ENCODE data around the gene MCTP1.

The MCTP1 gene

DNA sequence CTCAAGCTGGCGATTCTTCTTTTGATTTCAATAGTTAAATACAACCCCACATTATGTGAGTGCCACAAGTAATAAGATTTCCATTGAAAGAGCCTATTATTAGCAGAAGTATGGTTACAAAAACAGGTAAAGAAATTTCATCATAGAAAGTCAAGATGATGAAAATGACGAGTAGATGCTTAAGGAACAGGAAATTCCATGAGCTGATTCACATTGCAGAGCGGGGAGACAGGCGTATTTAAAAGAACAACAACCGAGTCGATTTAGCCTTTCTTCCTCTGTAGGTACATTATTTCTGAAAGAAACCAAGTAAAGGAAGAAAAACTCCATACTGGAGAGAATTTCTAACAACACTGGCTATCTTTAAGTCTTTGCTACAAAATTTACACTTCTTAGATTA lies 356.0 kb downstream of the MCTP1 start:
- TF ChIP-seq, protein P1, sequence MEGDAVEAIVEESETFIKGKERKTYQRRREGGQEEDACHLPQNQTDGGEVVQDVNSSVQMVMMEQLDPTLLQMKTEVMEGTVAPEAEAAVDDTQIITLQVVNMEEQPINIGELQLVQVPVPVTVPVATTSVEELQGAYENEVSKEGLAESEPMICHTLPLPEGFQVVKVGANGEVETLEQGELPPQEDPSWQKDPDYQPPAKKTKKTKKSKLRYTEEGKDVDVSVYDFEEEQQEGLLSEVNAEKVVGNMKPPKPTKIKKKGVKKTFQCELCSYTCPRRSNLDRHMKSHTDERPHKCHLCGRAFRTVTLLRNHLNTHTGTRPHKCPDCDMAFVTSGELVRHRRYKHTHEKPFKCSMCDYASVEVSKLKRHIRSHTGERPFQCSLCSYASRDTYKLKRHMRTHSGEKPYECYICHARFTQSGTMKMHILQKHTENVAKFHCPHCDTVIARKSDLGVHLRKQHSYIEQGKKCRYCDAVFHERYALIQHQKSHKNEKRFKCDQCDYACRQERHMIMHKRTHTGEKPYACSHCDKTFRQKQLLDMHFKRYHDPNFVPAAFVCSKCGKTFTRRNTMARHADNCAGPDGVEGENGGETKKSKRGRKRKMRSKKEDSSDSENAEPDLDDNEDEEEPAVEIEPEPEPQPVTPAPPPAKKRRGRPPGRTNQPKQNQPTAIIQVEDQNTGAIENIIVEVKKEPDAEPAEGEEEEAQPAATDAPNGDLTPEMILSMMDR (conservative IDR thresholded peaks at IDR 0.05; ENCODE audit: control insufficient read depth, insufficient read depth, low read depth, low read length), result no peak
- DNase-seq (ENCODE audit: low read depth), result no peak
- H3K4me3 ChIP-seq (ENCODE audit: control insufficient read depth, low read depth, low read length), result no peak overlapping the region

DNA sequence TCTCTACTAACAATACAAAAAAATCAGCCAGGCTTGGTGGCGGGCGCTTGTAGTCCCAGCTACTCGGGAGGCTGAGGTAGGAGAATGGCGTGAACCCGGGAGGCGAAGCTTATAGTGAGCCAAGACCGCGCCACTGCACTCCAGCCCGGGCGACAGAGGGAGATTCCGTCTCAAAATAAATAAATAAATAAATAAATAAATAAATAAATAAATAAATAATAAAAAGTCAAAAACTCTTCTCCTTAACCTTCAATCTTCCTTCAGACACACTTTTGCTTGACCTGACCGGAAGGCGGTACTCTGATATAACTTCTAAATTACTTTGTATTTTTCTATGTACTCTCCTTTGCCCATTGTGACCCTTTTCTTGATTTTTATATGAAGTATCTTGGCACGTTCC lies 364.3 kb downstream of the MCTP1 start:
- TF ChIP-seq, protein P1 (conservative IDR thresholded peaks at IDR 0.05; ENCODE audit: control insufficient read depth, insufficient read depth, low read depth, low read length), result no peak
- DNase-seq (ENCODE audit: low read depth), result no peak
- no peak overlapping the region for H3K4me3 ChIP-seq (ENCODE audit: control insufficient read depth, low read depth, low read length)

- no peak for DNase-seq (ENCODE audit: low read depth)
- TF ChIP-seq, protein P1 (conservative IDR thresholded peaks at IDR 0.05; ENCODE audit: control insufficient read depth, insufficient read depth, low read depth, low read length), result no peak
- no peak overlapping the region for H3K4me3 ChIP-seq (ENCODE audit: control insufficient read depth, low read depth, low read length)
Observed at GRCh38 chr5:94916619-94917018, 368.3 kb downstream of the MCTP1 start.

DNA sequence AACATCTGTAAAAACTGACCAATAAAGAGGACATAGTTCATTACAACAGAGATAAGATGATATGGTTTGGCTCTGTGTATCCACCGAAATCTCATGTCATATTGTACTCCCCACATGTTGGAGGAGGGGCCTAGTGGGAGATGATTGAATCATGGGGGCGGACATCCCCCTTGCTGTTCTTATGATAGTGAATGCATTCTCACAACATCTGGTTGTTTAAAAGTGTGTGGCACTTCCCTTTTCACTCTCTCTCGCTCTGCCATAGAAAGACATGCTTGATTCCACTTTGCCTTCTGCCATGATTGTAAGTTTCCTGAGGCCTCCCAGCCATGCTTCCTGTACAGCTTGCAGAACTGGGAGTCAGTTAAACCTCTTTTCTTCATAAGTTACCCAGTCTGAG lies 373.6 kb downstream of the MCTP1 start:
- no peak for DNase-seq (ENCODE audit: low read depth)
- TF ChIP-seq, protein P1 (conservative IDR thresholded peaks at IDR 0.05; ENCODE audit: control insufficient read depth, insufficient read depth, low read depth, low read length), result no peak

DNA sequence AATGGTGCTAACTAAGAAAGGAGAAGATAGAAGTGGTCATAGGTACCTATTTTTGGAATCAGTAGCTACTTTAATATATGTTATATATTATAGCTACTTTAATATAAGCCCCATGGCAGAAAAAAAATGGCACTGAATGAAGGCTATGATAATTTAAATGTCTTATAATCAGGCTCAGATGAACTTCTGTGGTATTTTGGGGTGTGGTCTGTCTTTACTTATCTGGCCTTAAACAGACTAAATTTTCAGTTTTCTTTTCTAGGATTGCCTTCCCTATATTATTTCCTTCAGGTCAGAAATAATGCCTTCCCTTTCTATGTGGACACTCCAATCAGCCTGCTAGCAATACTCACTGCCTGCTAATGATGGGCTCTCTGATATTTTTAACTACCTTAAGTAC lies 374.2 kb downstream of the MCTP1 start:
- H3K4me3 ChIP-seq (ENCODE audit: control insufficient read depth, low read depth, low read length), result no peak overlapping the region
- TF ChIP-seq, protein P1 (conservative IDR thresholded peaks at IDR 0.05; ENCODE audit: control insufficient read depth, insufficient read depth, low read depth, low read length), result no peak
- no peak for DNase-seq (ENCODE audit: low read depth)

More for the DNA sequence above, 373.6 kb downstream of the MCTP1 start:
- H3K4me3 ChIP-seq (ENCODE audit: control insufficient read depth, low read depth, low read length), result no peak overlapping the region

- TF ChIP-seq, protein P1 (conservative IDR thresholded peaks at IDR 0.05; ENCODE audit: control insufficient read depth, insufficient read depth, low read depth, low read length), result peak; percentile 68
- DNase-seq (ENCODE audit: low read depth), result peak; percentile 60
- no peak overlapping the region for H3K4me3 ChIP-seq (ENCODE audit: control insufficient read depth, low read depth, low read length)
Observed at GRCh38 chr5:94908889-94909480, 375.9 kb downstream of the MCTP1 start.

DNA sequence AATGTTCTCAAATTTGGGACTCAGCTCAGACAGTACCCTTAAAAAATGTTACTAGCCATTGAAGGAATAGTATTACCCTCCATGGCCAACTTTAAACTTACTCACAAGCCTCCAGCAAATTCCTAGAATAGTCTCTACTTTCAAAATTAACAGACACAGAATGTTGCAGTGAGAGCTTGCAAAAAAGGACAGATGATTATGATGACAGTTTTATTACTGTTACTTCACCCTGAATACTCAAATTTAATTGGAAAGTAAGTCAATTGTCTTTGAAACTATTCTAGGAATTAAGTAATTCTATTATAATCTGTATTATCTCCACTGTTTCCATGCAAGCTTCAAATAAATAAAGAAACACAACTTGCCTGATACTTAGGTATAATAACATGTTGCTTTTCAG lies 378.1 kb downstream of the MCTP1 start:
- DNase-seq (ENCODE audit: low read depth), result no peak
- H3K4me3 ChIP-seq (ENCODE audit: control insufficient read depth, low read depth, low read length), result no peak overlapping the region
- TF ChIP-seq, protein P1 (conservative IDR thresholded peaks at IDR 0.05; ENCODE audit: control insufficient read depth, insufficient read depth, low read depth, low read length), result no peak

Measured in fibroblast of mammary gland (primary cell).